Bronchial epithelial cell (primary cell): ENCODE results near the gene F12. TPM values are rescaled to one million over a fixed set of nuclear protein-coding genes. Genes with fewer than 3 reads are reported as not detected.

Experiments used
- DNase-seq: peaks from one replicate; pipeline ENCODE4 v3.0.0-alpha.2; 2010; ENCODE audit warnings: low read depth
- FAIRE-seq: peaks from 2 replicates; lab custom pipeline; 2011; peaks lifted over from hg19 to GRCh38; lab: Jason Lieb, UNC
- H3K27me3 ChIP-seq: 2 replicates; pipeline ENCODE4 v1.5.1; 2011; ENCODE audit warnings: low read length; ENCODE audit not compliant: control insufficient read depth, insufficient read depth
- H3K36me3 ChIP-seq: 2 replicates; pipeline ENCODE4 v1.5.1; 2011; ENCODE audit warnings: low read length; ENCODE audit not compliant: control insufficient read depth, insufficient read depth
- H3K4me3 ChIP-seq: 2 replicates; pipeline ENCODE4 v1.5.1; 2011; ENCODE audit warnings: mild to moderate bottlenecking, low read depth, low read length, control low read depth
- total RNA-seq: library from RNA; depleted of rRNA; stranded (reverse); fragments of >200 nt; gene quantifications from 2 replicates; pipeline ENCODE4 v1.2.1, GENCODE V29; 2014
- TF ChIP-seq, protein P1 (sequence below): IDR thresholded peaks from 2 replicates; pipeline ENCODE4 v1.5.1; 2011; ENCODE audit warnings: mild to moderate bottlenecking, moderate library complexity, low read length, control low read depth, inconsistent platforms; ENCODE audit not compliant: insufficient read depth, severe bottlenecking

Gene F12
- total RNA-seq, 1 donor from 2014 or later, result 7.9 TPM

DNA sequence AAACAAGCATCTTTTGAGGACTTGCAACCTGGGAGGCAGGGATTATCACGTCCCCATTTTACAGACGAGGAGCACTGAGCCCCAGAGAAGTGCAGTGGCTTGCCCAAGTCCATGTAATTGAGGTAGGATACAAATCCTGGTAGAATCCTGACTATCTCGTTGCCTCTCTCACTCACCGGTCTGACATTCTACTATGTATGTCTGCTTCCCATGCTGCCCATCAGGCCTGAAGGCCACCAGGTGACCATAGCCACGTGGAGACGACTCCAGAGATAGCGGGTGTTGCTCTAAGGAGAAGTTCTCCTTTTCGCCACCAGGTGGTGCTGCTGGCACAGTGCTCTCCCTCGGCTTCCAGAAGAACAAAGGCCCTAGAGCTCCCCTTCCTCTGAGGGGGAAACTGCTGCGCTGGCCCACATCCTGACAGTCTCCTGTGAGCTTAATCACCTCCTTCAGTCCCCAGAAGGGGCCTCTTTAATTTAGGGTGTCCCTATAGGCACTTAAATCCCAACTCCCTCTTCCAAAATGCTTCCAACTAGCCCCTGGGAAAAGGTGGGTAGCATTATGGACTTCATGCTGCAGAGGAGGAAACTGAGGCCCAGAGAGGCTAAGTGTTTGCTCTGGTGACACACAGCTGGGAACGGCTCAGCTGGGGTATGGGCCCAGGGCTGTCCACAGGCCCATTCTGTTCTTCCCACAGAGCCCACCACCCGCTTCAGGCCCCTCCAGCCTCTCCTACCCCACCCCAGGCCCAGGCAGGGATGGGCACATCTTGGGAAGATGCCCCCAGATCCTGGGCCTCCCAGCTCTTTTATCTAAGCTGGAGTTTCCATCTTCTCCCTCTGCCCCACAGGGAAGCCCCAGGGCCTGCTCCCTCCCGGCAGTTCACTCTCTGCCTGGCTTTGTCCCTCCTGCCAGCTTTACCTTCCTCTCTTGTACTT is 18.7 kb downstream of the F12 start:
- no peaks in the 10 kb centered on the region for H3K36me3 ChIP-seq
- DNase-seq (peak; percentile 76), FAIRE-seq (no peak)
- TF ChIP-seq, protein P1, sequence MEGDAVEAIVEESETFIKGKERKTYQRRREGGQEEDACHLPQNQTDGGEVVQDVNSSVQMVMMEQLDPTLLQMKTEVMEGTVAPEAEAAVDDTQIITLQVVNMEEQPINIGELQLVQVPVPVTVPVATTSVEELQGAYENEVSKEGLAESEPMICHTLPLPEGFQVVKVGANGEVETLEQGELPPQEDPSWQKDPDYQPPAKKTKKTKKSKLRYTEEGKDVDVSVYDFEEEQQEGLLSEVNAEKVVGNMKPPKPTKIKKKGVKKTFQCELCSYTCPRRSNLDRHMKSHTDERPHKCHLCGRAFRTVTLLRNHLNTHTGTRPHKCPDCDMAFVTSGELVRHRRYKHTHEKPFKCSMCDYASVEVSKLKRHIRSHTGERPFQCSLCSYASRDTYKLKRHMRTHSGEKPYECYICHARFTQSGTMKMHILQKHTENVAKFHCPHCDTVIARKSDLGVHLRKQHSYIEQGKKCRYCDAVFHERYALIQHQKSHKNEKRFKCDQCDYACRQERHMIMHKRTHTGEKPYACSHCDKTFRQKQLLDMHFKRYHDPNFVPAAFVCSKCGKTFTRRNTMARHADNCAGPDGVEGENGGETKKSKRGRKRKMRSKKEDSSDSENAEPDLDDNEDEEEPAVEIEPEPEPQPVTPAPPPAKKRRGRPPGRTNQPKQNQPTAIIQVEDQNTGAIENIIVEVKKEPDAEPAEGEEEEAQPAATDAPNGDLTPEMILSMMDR, result peak; percentile 92
- no peaks in the 10 kb centered on the region for H3K27me3 ChIP-seq
- no peak overlapping the region for H3K4me3 ChIP-seq

DNA sequence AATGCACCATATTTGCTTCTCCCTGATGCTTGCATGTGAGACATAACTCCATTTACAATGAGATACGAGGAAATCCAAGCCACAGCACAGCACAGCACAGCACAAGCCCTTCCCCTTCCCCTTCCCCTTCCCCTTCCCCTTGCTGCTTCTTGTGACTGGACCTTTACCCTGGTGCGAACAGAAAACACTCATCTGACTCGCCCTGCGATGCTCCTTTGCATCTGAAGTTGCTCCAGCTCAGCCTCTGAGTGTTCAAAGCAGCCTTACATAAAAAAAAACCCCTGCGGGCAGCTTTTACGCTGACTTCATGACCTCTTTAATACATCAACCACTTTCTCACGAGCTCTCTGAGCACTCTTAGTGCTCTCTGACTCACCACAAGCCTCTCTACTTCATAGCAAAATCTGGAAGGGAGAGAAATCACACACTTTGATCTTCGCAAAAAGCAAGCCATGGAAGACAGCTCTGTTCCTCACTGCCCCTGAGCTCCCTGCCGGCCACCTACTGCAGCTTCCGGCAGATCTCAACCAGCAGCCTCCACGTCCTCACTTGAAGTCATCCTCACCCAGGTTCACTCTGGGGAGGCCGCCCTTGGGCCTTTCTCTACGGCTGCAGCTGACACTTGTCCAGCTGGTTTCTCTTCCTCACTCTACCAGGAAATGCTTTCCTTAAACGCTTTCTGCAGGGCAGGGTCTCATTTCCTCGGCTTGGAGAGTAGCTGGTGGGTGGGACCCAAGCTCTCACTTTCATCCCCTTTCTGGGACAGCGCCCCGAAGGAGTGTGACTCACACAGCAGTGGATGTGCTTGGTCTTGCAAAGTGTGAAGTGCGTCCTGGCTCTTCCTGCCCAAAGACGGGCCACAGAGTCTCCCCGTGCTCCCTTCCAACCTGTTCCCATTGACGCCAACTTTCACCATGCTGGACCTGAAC is 19.9 kb downstream of the F12 start:
- no peaks in the 10 kb centered on the region for H3K27me3 ChIP-seq
- peak; percentile 87 for FAIRE-seq
- no peak overlapping the region for H3K4me3 ChIP-seq
- TF ChIP-seq, protein P1, result peak; percentile 0
- DNase-seq, result peak; percentile 97
- no peaks in the 10 kb centered on the region for H3K36me3 ChIP-seq

DNA sequence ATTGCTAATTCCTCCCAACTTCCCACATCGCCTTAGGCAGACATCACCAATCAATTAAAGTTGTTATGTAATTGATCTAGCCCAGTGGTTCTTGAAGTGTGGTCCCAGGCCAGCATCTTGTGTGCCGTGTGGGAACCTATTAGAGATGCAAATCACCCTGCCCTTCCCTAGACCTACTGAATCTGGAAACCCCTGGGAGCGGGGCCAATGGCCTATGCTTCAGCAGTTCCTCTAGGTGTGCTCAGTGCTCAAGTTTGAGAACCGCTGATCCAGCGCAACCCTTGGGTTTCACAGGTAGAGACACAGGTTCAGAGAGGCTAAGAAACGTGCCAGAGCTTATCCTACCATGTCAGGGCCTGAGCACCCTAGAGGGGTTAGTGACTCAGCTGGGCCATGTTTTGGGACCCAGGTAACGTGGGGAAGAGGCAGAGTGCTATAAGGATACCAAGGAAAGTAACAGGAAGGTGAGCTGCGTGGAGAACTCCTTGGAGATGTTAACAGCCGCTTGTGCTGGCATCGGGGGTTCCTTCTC is 20.8 kb downstream of the F12 start:
- H3K4me3 ChIP-seq, result no peak overlapping the region

DNA sequence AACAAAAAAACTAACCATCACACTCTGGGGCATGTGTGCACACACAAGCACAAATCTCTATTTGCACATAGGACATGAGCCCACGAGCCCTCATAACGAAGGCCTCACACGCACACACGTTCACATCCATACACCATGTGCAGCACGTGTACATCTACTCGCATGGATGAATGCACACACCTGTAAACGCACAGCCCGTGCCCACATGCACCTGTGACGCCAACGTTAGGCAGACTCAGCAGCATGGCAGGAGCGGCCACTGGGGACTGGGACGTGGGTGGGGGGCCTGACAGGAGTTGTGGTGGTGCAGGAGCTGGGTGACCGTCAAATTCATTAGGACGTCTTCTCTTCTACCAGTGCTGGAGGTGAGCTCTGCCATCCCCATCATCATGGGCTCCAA is 22.0 kb downstream of the F12 start:
- Histone ChIP-seq H3K4me3 (no peak overlapping the region), H3K36me3 (no peaks in the 10 kb centered on the region), H3K27me3 (no peaks in the 10 kb centered on the region)
- DNase-seq, result no peak
- TF ChIP-seq, protein P1, result no peak
- no peak for FAIRE-seq

More for the DNA sequence above, 20.8 kb downstream of the F12 start:
- Histone ChIP-seq H3K27me3 (no peaks in the 10 kb centered on the region), H3K36me3 (no peaks in the 10 kb centered on the region)
- TF ChIP-seq, protein P1, result no peak
- FAIRE-seq, result peak; percentile 13
- DNase-seq, result peak; percentile 93

DNA sequence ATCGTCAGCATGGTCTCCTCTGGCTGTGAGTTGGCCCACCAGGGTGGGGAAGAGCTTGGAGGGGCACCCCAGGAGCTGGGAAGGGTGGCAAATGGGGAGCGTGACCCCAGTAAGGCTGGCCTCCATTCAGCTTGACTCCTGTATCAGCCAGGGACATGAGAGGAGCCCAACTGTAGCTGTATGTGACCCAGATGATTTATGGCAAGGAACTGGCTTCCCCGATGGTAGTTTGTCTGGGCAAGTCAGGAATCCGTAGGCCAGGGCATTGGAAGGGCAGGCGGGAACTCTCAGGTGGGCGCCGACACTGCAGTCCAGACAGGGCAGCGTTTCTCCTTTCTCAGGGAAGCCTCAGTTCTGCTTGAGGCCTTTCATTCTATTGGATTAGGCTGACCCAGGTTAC is 22.8 kb downstream of the F12 start:
- no peak for FAIRE-seq
- Histone ChIP-seq H3K27me3 (no peaks in the 10 kb centered on the region), H3K36me3 (no peaks in the 10 kb centered on the region)

More for the DNA sequence above, 22.8 kb downstream of the F12 start:
- no peak overlapping the region for H3K4me3 ChIP-seq
- TF ChIP-seq, protein P1, result no peak
- DNase-seq, result no peak
